GM20000 (cell line): ENCODE measurements around the gene SIGLEC9.
"Not testable (repeated sequence)": the region's sequence is repeated elsewhere in the genome, so short reads cannot be mapped to it uniquely, and the experiment has no call there.

Experiments
- DNase-seq: peaks from one replicate; pipeline ENCODE4 v3.0.0; 2012; ENCODE audit warnings: low spot score
- TF ChIP-seq, protein P1 (sequence below): IDR thresholded peaks from 2 replicates; pipeline ENCODE4 v1.5.1; 2012; ENCODE audit warnings: mild to moderate bottlenecking, control low read depth; ENCODE audit errors: extremely low read depth, missing control alignments

Gene SIGLEC9

DNA sequence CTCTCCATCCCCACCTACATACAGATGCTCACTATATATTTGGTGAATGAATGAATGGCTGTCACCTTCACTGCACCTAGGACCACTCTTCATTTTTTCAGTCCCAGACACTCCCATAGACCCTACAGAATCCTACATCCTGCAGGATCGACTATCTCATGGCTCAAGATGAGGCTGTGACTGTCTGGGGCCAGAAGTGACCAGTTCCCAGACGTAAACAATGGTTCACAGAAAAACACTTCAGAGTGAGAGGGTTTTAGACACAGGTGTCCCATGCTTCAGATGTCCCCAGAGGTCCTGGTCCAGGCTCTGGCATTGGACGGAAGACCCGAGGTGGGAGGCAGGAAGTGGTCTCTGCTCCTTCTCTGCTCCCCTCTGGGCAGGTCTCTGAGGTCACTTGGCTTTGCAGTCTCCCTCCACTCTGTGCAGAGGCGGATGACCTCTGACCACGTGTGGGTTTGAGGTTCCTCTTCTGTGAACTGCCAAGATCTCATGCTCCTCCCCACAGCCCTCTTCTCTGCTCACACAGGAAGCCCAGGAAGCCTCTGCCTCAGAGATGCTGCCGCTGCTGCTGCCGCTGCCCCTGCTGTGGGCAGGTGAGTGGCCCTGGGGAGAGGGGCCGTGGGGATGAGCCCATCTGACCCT, 42.3 kb downstream of the SIGLEC9 start:
- TF ChIP-seq, protein P1, sequence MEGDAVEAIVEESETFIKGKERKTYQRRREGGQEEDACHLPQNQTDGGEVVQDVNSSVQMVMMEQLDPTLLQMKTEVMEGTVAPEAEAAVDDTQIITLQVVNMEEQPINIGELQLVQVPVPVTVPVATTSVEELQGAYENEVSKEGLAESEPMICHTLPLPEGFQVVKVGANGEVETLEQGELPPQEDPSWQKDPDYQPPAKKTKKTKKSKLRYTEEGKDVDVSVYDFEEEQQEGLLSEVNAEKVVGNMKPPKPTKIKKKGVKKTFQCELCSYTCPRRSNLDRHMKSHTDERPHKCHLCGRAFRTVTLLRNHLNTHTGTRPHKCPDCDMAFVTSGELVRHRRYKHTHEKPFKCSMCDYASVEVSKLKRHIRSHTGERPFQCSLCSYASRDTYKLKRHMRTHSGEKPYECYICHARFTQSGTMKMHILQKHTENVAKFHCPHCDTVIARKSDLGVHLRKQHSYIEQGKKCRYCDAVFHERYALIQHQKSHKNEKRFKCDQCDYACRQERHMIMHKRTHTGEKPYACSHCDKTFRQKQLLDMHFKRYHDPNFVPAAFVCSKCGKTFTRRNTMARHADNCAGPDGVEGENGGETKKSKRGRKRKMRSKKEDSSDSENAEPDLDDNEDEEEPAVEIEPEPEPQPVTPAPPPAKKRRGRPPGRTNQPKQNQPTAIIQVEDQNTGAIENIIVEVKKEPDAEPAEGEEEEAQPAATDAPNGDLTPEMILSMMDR = no peak
- peak; percentile 61 for DNase-seq

DNA sequence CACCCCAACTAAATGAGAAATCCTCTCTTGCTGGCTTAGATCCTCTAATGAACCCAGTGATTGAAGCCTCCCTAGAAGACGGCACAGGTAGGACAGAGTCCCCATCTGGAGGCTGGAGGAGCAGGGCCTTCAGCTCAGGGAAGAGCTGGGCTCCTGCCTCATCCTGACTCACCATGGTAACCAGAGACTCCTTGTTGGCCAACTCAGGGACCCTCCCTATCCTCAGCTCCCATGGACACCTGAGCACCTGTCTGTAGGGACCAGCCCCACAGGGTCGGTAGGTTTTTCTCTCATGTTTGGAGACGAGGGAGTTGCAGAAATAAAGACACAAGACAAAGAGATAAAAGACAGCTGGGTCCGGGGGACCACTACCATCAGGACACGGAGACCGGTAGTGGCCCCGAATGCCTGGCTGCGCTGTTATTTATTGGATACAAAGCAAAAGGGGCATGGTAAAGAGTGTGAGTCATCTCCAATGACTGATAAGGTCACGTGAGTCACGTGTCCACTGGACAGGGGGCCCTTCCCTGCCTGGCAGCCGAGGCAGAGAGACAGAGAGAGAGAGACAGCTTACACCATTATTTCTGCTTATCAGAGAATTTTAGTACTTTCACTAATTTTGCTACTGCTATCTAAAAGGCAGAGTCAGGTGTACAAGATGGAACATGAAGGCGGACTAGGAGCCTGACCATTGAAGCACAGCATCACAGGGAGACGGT, 44.0 kb downstream of the SIGLEC9 start:
- no peak for DNase-seq

DNA sequence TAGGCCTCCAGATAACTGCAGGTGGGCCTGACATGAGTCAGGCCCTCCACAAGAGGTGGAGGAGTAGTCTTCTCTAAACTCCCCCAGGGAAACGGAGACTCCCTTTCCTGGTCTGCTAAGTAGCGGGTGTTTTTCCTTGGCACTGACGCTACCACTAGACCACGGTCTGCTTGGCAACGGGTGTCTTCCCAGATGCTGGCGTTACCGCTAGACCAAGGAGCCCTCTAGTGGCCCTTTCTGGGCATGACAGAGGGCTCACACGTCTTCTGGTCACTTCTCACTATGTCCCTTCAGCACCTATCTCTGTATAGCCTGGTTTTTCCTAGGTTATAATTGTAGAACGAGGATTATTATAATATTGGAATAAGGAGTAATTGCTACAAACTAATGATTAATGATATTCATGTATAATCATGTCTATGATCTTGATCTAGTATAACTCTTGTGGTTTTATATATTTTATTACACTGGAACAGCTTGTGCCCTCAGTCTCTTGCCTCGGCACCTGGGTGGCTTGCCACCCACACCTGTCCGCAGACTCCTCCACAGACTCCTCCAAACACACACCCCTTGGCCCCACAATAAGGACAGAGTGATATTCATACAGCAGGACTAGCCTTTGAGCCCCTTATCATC, 44.7 kb downstream of the SIGLEC9 start:
- TF ChIP-seq, protein P1 = peak; percentile 84

More for the DNA sequence above, 44.0 kb downstream of the SIGLEC9 start:
- TF ChIP-seq, protein P1 = no peak

DNA sequence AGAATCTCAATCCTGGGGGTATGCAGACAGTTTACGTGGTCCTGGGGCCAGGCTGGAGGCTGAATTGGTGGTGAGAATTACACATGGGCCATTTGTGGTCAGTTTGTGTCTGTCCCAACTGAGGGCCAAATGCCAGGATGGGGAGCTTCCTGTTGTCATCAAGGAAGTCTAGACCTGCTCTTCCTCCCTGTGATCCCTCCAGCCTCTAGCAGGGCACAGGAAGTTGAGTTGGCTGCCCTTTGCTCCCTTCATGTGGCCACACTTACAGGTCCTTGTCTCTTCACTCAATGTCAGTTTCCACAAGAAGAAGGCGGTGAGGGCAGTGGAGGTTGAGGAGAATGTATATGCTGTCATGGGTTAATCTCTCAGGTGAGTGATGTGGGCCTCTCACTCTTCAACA, 47.5 kb downstream of the SIGLEC9 start:
- no peak for DNase-seq
- TF ChIP-seq, protein P1 = no peak

More for the DNA sequence above, 44.7 kb downstream of the SIGLEC9 start:
- DNase-seq = not testable (repeated sequence)

GRCh38 chr19:51173681-51174080, 49.0 kb downstream of the SIGLEC9 start:
- no peak for DNase-seq
- TF ChIP-seq, protein P1 = no peak

GRCh38 chr19:51179256-51179655, 54.5 kb downstream of the SIGLEC9 start:
- TF ChIP-seq, protein P1 = no peak
- DNase-seq = no peak
